GM19463 (cell line): ENCODE measurements around the gene FAM32A.

Source experiments
- ATAC-seq: cut with Tn5 transposase; IDR thresholded peaks from one replicate; pipeline ENCODE4 v1.9.1; 2021; ENCODE audit warnings: mild to moderate bottlenecking, moderate library complexity; ENCODE audit not compliant: unreplicated experiment

The FAM32A gene

DNA sequence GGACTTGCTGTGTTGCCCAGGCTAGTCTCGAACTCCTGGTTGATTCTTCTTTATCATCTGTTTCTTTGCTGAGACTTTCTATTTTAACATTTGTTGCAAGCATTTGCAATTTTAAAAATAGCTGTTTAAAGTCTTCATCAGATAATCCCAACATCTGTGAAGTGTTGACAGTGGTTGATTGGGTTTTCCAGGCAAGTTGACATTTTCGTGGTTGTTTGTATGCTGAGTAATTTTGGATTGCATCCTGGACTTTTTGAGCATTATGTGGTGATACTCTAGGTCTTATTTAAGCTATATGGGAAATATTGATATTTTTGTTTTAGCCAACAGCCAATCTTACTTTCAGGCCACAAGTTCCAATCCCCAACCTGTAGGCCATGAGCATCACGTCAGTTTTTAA is 37.6 kb downstream of the FAM32A start:
- ATAC-seq, result no peak

GRCh38 chr19:16223746-16224145 is 38.5 kb downstream of the FAM32A start:
- no peak for ATAC-seq

DNA sequence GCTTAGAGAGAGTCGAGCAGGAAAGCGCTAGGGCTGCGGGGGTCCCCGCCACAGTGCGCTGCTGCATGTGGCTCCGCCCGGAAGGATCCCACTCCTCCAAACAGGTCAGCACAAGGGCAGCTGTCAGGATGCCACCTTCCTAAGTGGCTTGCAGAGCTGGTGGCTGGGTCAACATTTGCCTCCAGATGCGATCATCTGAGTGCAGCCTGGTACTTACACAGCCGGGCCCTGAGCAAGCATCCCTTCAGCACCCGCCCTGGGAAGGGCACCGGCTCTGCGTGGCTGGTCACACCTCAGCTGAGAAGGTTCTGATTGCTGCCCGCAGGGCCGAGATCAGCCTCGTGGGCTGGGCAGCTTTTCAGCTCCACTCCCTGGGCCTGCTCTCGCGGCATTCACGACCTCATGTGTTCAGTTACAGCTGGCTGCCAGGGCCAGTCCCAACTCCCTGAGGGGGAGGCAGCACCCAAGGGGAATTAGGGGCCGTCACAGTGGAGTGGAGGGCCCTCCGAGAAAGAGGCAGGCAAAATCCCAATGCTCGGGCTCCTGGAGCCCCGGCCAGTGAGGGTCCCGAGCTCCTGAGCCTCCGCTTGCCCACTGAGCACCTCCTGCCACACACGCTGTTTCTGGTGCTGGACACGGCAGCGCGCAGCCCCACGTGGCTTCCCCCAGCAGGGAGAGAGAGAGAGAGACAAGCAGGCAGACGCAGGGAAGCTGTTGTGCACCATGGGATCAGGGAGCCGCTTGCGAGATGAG is 39.3 kb downstream of the FAM32A start:
- no peak for ATAC-seq

DNA sequence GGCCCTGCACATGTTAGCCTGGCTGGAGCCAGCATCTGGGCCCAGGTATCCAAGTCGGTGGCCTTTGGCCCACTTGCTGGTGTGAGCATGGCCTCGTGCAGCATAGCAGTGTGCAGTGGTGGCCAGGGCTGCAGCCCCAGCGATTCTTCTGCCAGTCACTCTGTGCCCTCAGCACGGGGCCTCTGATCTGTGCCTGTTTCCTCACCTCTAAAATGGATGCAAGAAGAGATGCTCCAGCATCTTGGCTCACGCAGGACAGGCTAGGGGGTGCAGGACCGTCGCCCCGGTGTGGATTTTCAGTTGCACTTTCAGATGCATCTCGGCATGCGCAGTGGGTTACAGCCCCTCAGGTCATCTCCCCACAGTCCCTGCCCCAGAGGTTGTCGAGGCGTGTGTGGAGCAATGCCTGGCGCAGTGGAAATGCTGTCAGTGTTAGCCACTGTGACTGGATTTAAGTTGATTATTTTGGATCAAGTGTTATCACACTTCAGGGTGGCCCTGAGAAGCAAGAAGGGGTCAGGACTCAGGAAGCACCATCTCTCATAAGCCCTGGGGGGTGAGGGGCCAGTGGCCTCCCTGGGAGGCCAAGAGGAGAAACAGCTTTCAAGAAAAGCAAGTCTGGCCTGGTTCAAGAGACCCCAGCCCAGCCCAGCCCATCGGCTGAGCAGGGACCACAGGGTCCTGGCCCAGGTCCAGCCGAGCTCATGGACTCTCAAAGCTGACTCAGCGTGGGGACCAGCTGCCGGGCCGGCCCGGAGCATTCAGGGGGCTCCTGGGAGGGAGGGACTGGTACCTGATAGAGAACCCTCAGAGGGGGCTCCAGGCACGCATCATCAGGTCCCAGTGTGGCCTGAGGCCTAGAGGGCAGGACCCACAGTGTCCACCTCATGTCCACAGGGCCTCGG is 40.3 kb downstream of the FAM32A start:
- ATAC-seq, result no peak

- ATAC-seq, result no peak
These were observed 41.0 kb downstream of the FAM32A start for GRCh38 chr19:16226184-16226591.

GRCh38 chr19:16226878-16227836 is 41.9 kb downstream of the FAM32A start:
- no peak for ATAC-seq

- ATAC-seq, result no peak
These were observed 42.8 kb downstream of the FAM32A start for GRCh38 chr19:16227837-16228636.

GRCh38 chr19:16228637-16229321 is 43.6 kb downstream of the FAM32A start:
- no peak for ATAC-seq

- ATAC-seq, result no peak
These were observed 44.1 kb downstream of the FAM32A start for GRCh38 chr19:16229322-16229641.

- ATAC-seq, result no peak
These were observed 46.9 kb downstream of the FAM32A start for GRCh38 chr19:16232127-16232526.

GRCh38 chr19:16232568-16232967 is 47.4 kb downstream of the FAM32A start:
- no peak for ATAC-seq

GRCh38 chr19:16233081-16233776 is 48.0 kb downstream of the FAM32A start:
- ATAC-seq, result no peak

- no peak for ATAC-seq
These were observed 48.8 kb downstream of the FAM32A start for GRCh38 chr19:16233836-16234551.

GRCh38 chr19:16234552-16235445 is 49.6 kb downstream of the FAM32A start:
- no peak for ATAC-seq

GRCh38 chr19:16235811-16236652 is 50.8 kb downstream of the FAM32A start:
- no peak for ATAC-seq
